IPS DF 4.7 (cell line): ENCODE data around the gene TRPV2.
"Not testable (repeated sequence)": the region's sequence is repeated elsewhere in the genome, so short reads cannot be mapped to it uniquely, and the experiment has no call there.

Source experiments
- DNase-seq: peaks from one replicate; pipeline ENCODE4 v3.0.0-alpha.2; 2013; ENCODE audit warnings: low spot score; ENCODE audit errors: extremely low read depth

The TRPV2 gene

GRCh38 chr17:16435925-16436886, 20.8 kb downstream of the TRPV2 start:
- DNase-seq, result no peak

DNA sequence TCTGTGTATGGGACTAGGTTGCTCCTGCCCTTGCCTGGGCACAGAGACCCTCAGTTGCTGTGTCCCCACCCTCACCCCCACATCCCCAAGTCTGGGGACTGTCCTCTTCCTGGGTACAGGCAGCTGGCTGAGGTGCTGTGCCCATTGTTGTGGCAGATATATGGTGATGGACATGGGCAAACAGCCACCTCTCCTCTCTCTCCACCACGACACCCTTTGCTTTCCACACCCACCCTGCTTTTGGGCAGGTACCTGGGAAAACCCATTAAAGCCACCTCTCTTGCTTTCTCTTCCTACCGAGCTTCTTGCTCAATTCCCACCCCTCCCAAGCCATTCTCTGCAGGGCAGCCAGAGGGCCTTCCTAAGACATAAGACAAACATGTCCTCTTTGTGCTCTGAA, 21.7 kb downstream of the TRPV2 start:
- DNase-seq, result no peak

GRCh38 chr17:16438173-16438556, 22.8 kb downstream of the TRPV2 start:
- no peak for DNase-seq

- DNase-seq, result peak; percentile 96
Observed at GRCh38 chr17:16438557-16439302, 23.4 kb downstream of the TRPV2 start.

DNA sequence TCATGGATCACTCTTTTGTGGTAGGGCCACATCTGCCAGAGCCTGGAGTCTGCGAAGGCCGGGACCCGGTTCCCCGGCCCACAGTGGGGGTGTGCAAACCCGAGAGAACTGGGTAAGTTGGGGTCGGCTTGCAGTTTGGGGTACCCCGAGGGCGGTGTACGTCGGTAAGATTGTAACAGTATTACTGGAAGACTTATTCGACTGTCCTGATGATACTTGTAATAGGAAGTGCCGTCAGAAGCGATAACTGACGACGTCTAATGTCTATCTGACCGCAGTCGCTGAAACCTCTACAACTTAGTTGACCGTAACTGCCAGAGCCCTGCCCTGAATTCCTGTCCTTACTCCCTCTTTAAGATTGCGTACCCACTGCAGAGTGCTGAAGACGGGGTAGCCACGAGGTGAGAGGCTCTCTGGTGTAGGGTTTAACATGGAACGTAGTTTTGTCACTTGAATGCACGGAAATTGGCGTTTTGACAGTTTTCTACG, 24.0 kb downstream of the TRPV2 start:
- DNase-seq, result no peak

- no peak for DNase-seq
Observed at GRCh38 chr17:16439811-16440351, 24.5 kb downstream of the TRPV2 start.

DNA sequence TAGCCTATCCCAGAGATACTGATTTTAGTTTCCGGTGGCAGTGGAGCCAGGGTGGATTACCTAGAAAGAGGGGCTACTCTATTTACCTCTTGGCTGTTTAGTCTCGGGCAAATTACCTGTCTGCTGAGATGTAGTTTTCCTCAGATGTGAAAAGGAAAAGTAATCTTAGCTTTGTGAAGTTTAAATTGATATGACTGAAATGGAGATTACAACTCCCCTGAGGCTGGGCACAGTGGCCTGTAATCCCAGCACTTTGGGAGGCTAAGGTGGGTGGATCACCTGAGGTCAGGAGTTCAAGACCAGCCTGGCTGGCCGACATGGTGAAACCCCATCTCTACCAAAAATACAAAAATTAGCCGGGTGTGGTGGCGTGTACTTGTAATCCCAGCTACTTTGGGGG, 25.0 kb downstream of the TRPV2 start:
- not testable (repeated sequence) for DNase-seq

DNA sequence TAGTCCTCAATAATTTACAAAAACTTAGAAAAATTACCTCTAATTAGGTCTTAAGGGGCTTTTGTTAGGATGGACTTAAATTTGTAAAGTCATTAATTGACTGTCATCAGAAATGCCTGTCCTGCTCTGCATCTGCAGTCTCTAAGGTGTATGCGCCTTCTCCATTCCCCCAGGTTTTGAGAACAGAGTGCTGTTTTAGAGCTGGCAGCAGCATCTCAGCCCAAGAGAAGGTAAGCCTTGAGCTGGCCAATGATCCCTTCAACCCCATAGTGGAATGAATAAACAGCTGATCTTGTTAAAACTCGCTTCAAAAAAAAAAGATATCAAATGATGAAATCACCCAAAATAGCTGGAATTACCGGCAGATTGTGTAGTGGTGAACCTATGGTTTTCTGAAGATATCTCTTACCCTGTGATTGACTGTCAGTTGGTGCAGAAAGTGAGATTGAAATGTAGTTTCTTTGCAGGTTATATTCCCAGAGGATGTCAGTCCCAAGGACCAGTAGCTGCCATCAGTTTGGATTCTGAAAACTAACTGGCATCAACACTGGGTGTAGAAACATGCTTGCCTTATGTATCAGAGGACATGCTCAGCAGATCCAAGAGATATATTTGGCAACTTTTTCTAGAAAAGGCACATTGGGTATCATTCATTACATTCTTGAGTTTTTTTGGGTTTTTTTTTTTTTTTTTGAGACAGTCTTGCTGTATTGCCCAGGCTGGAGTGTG, 25.7 kb downstream of the TRPV2 start:
- no peak for DNase-seq

DNA sequence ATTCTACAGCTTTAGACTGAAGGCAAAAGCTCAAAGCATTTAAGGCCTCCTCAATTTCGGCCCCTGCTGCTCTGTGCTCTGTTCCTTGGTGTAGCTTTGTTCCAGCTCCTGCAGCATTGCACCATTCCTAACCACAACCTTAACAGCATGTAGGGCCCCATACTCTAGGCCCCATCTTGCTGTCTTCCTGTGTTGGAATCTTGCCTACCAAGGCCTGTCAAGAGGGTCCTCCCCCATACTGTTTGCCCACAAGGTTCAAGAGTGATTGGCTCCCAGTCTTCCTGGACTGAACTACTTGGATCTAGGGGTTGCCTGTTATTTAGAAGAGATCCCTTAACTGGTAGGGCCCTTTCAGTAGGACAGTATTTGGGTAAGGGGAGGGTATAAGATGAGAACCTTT, 26.8 kb downstream of the TRPV2 start:
- no peak for DNase-seq

GRCh38 chr17:16442594-16443510, 27.5 kb downstream of the TRPV2 start:
- no peak for DNase-seq

- no peak for DNase-seq
Observed at GRCh38 chr17:16443511-16444257, 28.3 kb downstream of the TRPV2 start.

- DNase-seq, result no peak
Observed at GRCh38 chr17:16444258-16444886, 29.0 kb downstream of the TRPV2 start.

- DNase-seq, result no peak
Observed at GRCh38 chr17:16446338-16446983, 31.1 kb downstream of the TRPV2 start.

- no peak for DNase-seq
Observed at GRCh38 chr17:16447676-16448075, 32.3 kb downstream of the TRPV2 start.

GRCh38 chr17:16448490-16448889, 33.1 kb downstream of the TRPV2 start:
- DNase-seq, result no peak

DNA sequence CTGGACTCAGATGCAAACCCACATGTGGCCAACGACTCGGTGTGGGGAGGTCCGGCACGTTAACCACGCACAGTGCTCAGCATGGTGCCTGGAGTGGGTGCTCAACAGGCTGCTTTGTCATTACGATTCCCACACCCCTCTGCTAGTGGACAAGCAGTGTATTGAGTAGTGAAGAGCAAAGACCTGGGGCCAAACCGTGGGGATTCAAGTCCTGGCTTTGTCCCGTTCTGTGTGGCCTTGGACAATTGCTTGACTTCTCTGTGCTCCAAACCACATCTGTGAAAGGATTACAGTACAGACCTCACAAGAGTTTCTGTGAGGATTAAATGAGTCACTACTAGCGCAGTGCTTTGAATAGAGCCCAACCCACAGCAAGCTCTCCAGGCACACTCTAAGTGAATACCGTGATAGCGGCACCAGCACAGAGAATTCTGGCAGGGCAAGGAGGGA, 33.8 kb downstream of the TRPV2 start:
- no peak for DNase-seq

GRCh38 chr17:16450028-16450427, 34.7 kb downstream of the TRPV2 start:
- no peak for DNase-seq

- DNase-seq, result not testable (repeated sequence)
Observed at GRCh38 chr17:16452268-16452667, 36.9 kb downstream of the TRPV2 start.

- DNase-seq, result no peak
Observed at GRCh38 chr17:16453493-16453851, 38.1 kb downstream of the TRPV2 start.
